IMR-90 (cell line): ENCODE results near the gene TAB2. TPM values are rescaled to one million over a fixed set of nuclear protein-coding genes. Genes with fewer than 3 reads are reported as not detected.

ENCODE experiments used
- ATAC-seq: fragments of 200-7000 bp; cut with Tn5 transposase; 2 replicates; pipeline ENCODE4 v1.9.1; 2020; ENCODE audit warnings: low read depth, mild to moderate bottlenecking, moderate library complexity
- BruUV-seq: library from RNA; stranded (reverse); fragments of 400-500 nt; replicated peaks from 2 replicates; lab custom pipeline; 2021; lab: Mats Ljungman, UMichigan
- CTCF ChIA-PET: fragments of 300-600 bp; formaldehyde crosslinking; extraction: SDS; loops from one replicate; lab custom pipeline; 2021; ENCODE audit warnings: antibody characterized with exemption; lab: Yijun Ruan, JAX
- POLR2A ChIA-PET: fragments of 300-600 bp; sonication (Branson Sonifier 250); formaldehyde crosslinking; loops from one replicate; lab custom pipeline; 2022; ENCODE audit warnings: antibody characterized with exemption; ENCODE audit not compliant: unreplicated experiment; lab: Charles Lee
- DNase-seq: peaks from one replicate; pipeline ENCODE4 v3.0.0; 2013
- H2AFZ ChIP-seq: replicated peaks from 2 replicates; pipeline ENCODE3; 2013; ENCODE audit warnings: low read length, mild to moderate bottlenecking; ENCODE audit not compliant: poor library complexity
- H2AK5ac ChIP-seq: 2 replicates; pipeline ENCODE4 v1.6.1; 2013; ENCODE audit warnings: low read depth, low read length, inconsistent platforms
- H2AK9ac ChIP-seq: replicated peaks from 2 replicates; pipeline ENCODE3; 2013; ENCODE audit warnings: mild to moderate bottlenecking, low read depth, low read length, moderate library complexity; ENCODE audit not compliant: poor library complexity
- H2BK120ac ChIP-seq: 2 replicates; pipeline ENCODE4 v1.6.1; 2013; ENCODE audit warnings: low read depth, low read length, inconsistent platforms
- H2BK15ac ChIP-seq: 3 replicates; pipeline ENCODE4 v1.6.1; 2013; ENCODE audit warnings: low read depth, low read length, inconsistent platforms
- H2BK20ac ChIP-seq: 2 replicates; pipeline ENCODE4 v1.6.1; 2013; ENCODE audit warnings: low read depth, mild to moderate bottlenecking, inconsistent platforms, low read length, moderate library complexity
- H2BK5ac ChIP-seq: 2 replicates; pipeline ENCODE4 v1.6.1; 2013; ENCODE audit warnings: mild to moderate bottlenecking, low read depth, low read length, inconsistent platforms; ENCODE audit not compliant: poor library complexity, severe bottlenecking
- H3K14ac ChIP-seq: replicated peaks from 2 replicates; pipeline ENCODE4 v1.6.1; 2013; ENCODE audit warnings: low read depth, low read length, inconsistent platforms
- H3K18ac ChIP-seq: 2 replicates; pipeline ENCODE4 v1.6.1; 2013; ENCODE audit warnings: low read depth, low read length, control low read depth
- H3K23ac ChIP-seq: 2 replicates; pipeline ENCODE4 v1.6.1; 2013; ENCODE audit warnings: low read depth, low read length, inconsistent platforms
- H3K27ac ChIP-seq: 2 replicates; pipeline ENCODE4 v1.5.1; 2013; ENCODE audit warnings: mild to moderate bottlenecking, control low read depth, low read length; ENCODE audit not compliant: insufficient read depth
- H3K27me3 ChIP-seq: 2 replicates; pipeline ENCODE4 v1.6.1; 2013; ENCODE audit warnings: low read length; ENCODE audit not compliant: control insufficient read depth, insufficient read depth
- H3K36me3 ChIP-seq: 2 replicates; pipeline ENCODE4 v1.6.1; 2013; ENCODE audit warnings: low read length, mixed read lengths; ENCODE audit not compliant: control insufficient read depth, insufficient read depth
- H3K4ac ChIP-seq: 2 replicates; pipeline ENCODE4 v1.6.1; 2013; ENCODE audit warnings: low read depth, low read length, inconsistent platforms
- H3K4me1 ChIP-seq: 2 replicates; pipeline ENCODE4 v1.6.1; 2013; ENCODE audit warnings: low read length, mixed read lengths; ENCODE audit not compliant: control insufficient read depth, insufficient read depth
- H3K4me2 ChIP-seq: 2 replicates; pipeline ENCODE4 v1.6.1; 2013; ENCODE audit warnings: low read depth, mild to moderate bottlenecking, control low read depth, low read length, moderate library complexity
- H3K4me3 ChIP-seq: 2 replicates; pipeline ENCODE4 v1.5.1; 2013; ENCODE audit warnings: low read depth, mild to moderate bottlenecking, control low read depth, low read length, moderate library complexity; ENCODE audit not compliant: insufficient read depth
- H3K56ac ChIP-seq: 2 replicates; pipeline ENCODE4 v1.6.1; 2013; ENCODE audit warnings: low read length, inconsistent platforms; ENCODE audit not compliant: insufficient read depth; ENCODE audit errors: extremely low read depth
- H3K79me1 ChIP-seq, 2 experiments: 2 replicates each; pipeline ENCODE4 v1.6.1; 2013; ENCODE audit warnings: low read length in 2 of 2, inconsistent platforms in 1 of 2, low read depth in 1 of 2
- H3K9ac ChIP-seq: 2 replicates; pipeline ENCODE4 v1.6.1; 2013; ENCODE audit warnings: low read depth, low read length, control low read depth
- H3K9me1 ChIP-seq: 2 replicates; pipeline ENCODE4 v1.6.1; 2013; ENCODE audit warnings: low read length, inconsistent platforms; ENCODE audit not compliant: insufficient read depth
- H3K9me3 ChIP-seq: 2 replicates; pipeline ENCODE4 v1.6.1; 2013; ENCODE audit warnings: low read length; ENCODE audit not compliant: control insufficient read depth, insufficient read depth
- H4K20me1 ChIP-seq: 2 replicates; pipeline ENCODE4 v1.6.1; 2013; ENCODE audit warnings: low read length, inconsistent platforms; ENCODE audit not compliant: insufficient read depth
- H4K5ac ChIP-seq: 2 replicates; pipeline ENCODE4 v1.6.1; 2013; ENCODE audit warnings: mild to moderate bottlenecking, low read depth, low read length, control low read depth
- H4K8ac ChIP-seq, 2 experiments: 2 replicates each; pipeline ENCODE4 v1.6.1; 2013; ENCODE audit warnings: low read depth in 2 of 2, low read length in 2 of 2, control low read depth in 1 of 2, inconsistent platforms in 1 of 2
- H4K91ac ChIP-seq: 2 replicates; pipeline ENCODE4 v1.6.1; 2013; ENCODE audit warnings: low read depth, low read length, inconsistent platforms; ENCODE audit not compliant: insufficient read depth
- BHLHE40 ChIP-seq: fragments of 150-350 bp; IDR thresholded peaks from 2 replicates; pipeline ENCODE4 v1.6.1; 2016; ENCODE audit warnings: mild to moderate bottlenecking, low read depth, low read length
- CEBPB ChIP-seq: IDR thresholded peaks from 2 replicates; pipeline ENCODE4 v1.6.1; 2012; ENCODE audit warnings: low read depth, low read length, improper control_type of control experiment
- CHD1 ChIP-seq: IDR thresholded peaks from 2 replicates; pipeline ENCODE4 v1.6.1; 2012; ENCODE audit warnings: low read depth, low read length, improper control_type of control experiment
- FOS ChIP-seq: fragments of 150-350 bp; IDR thresholded peaks from 2 replicates; pipeline ENCODE4 v1.6.1; 2016; ENCODE audit warnings: low read depth, low read length
- MAFK ChIP-seq: IDR thresholded peaks from 2 replicates; pipeline ENCODE4 v1.6.1; 2012; ENCODE audit warnings: low read depth, low read length, improper control_type of control experiment
- MAZ ChIP-seq: IDR thresholded peaks from 2 replicates; pipeline ENCODE4 v1.6.1; 2012; ENCODE audit warnings: low read depth, mild to moderate bottlenecking, low read length, improper control_type of control experiment, moderate library complexity, borderline replicate concordance
- MXI1 ChIP-seq: IDR thresholded peaks from 2 replicates; pipeline ENCODE4 v1.6.1; 2012; ENCODE audit warnings: low read depth, mild to moderate bottlenecking, low read length, moderate library complexity, borderline replicate concordance
- NFE2L2 ChIP-seq: fragments of 150-350 bp; IDR thresholded peaks from 2 replicates; pipeline ENCODE4 v1.6.1; 2016; ENCODE audit warnings: low read depth, mild to moderate bottlenecking, low read length
- POLR2A ChIP-seq: IDR thresholded peaks from 2 replicates; pipeline ENCODE4 v1.6.1; 2012; ENCODE audit warnings: mild to moderate bottlenecking, low read depth, low read length
- RCOR1 ChIP-seq: IDR thresholded peaks from 2 replicates; pipeline ENCODE4 v1.6.1; 2012; ENCODE audit warnings: mild to moderate bottlenecking, low read length, improper control_type of control experiment; ENCODE audit not compliant: insufficient replicate concordance
- RFX5 ChIP-seq: IDR thresholded peaks from 2 replicates; pipeline ENCODE4 v1.8.0; 2012; ENCODE audit warnings: low read depth, mild to moderate bottlenecking, low read length, moderate library complexity
- SMC3 ChIP-seq: fragments of 150-350 bp; IDR thresholded peaks from 2 replicates; pipeline ENCODE4 v1.6.1; 2016; ENCODE audit warnings: low read depth, mild to moderate bottlenecking, antibody characterized with exemption, low read length, moderate library complexity
- WGBS, 2 experiments: methylation state at CpG; one replicate each; pipeline versions ENCODE4 v1.1.5 to v1.1.7; 2013; ENCODE audit warnings: missing lambda C conversion rate in 2 of 2; ENCODE audit not compliant: insufficient read length in 1 of 2; ENCODE audit errors: extremely low coverage in 2 of 2; 5-methylcytosine and 5-hydroxymethylcytosine counted together
- dilution Hi-C: fragments of 300-500 bp; cut with HindIII; formaldehyde crosslinking; loops from one replicate; pipeline ENCODE4 v1.14.3; 2018; ENCODE audit warnings: low sequenced_read_pairs; ENCODE audit not compliant: unreplicated experiment
- in situ Hi-C: fragments of 300-500 bp; cut with MboI; formaldehyde crosslinking; loops from 3 replicates; pipeline ENCODE4 v1.14.3; 2019; ENCODE audit warnings: low sequenced_read_pairs, inconsistent platforms, mixed read lengths
- intact Hi-C: fragments of 100-400 bp; cut with micrococcal nuclease; formaldehyde crosslinking; loops from 2 replicates; pipeline ENCODE4 v1.10.0; 2022
- polyA plus RNA-seq, 3 experiments: library from polyadenylated mRNA; depleted of rRNA; stranded (reverse); fragments of >200 nt; gene quantifications; 2 replicates each; pipeline ENCODE4 v1.2.3, GENCODE V29; 2012; ENCODE audit warnings: low replicate concordance in 1 of 3
- total RNA-seq: library from RNA; depleted of rRNA; stranded (reverse); fragments of >200 nt; gene quantifications from 2 replicates; pipeline ENCODE4 v1.2.3, GENCODE V29; 2012
- TF ChIP-seq, protein P1 (sequence below): conservative IDR thresholded peaks from 2 replicates; pipeline ENCODE4 v1.5.1; 2012; ENCODE audit warnings: mild to moderate bottlenecking, low read depth, low read length, improper control_type of control experiment
- TF ChIP-seq, protein P2 (sequence below): fragments of 150-350 bp; IDR thresholded peaks from 2 replicates; pipeline ENCODE4 v1.6.1; 2016; ENCODE audit warnings: low read depth, mild to moderate bottlenecking, low read length, moderate library complexity, borderline replicate concordance
- TF ChIP-seq, protein P3 (sequence below): fragments of 150-350 bp; IDR thresholded peaks from 2 replicates; pipeline ENCODE4 v1.6.1; 2017; ENCODE audit warnings: mild to moderate bottlenecking, antibody characterized with exemption, low read length, low read depth

The TAB2 gene
- total and polyA plus RNA-seq, 2 of the 4 experiments (the other 2 are of a cell fraction) = 20.8 to 25.3 TPM

DNA sequence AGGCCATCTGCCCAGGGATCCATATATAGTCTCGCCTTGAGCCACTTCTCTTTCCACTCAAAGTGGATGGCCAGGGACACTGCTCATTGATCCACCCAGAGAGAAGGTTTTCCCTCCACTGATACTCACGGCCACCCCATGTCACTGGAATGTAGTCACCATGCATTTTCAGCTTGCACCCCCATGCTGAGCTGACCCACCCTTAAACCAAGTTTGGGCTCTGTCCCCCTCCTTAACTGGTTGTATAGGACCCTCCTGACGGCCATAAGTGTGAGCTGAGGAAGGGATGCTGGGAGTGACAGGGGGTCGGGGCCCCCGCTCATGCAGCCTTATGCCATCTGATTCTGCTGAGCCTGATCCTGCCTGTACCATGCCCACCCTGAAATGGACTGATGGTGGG, 108.2 kb downstream of the TAB2 start:
- TF ChIP-seq CEBPB (no peak), POLR2A (no peak), BHLHE40 (no peak), RCOR1 (no peak), NFE2L2 (no peak), MXI1 (no peak), MAZ (no peak), SMC3 (no peak), FOS (no peak), RFX5 (no peak), MAFK (no peak), CHD1 (no peak)
- TF ChIP-seq, protein P1, sequence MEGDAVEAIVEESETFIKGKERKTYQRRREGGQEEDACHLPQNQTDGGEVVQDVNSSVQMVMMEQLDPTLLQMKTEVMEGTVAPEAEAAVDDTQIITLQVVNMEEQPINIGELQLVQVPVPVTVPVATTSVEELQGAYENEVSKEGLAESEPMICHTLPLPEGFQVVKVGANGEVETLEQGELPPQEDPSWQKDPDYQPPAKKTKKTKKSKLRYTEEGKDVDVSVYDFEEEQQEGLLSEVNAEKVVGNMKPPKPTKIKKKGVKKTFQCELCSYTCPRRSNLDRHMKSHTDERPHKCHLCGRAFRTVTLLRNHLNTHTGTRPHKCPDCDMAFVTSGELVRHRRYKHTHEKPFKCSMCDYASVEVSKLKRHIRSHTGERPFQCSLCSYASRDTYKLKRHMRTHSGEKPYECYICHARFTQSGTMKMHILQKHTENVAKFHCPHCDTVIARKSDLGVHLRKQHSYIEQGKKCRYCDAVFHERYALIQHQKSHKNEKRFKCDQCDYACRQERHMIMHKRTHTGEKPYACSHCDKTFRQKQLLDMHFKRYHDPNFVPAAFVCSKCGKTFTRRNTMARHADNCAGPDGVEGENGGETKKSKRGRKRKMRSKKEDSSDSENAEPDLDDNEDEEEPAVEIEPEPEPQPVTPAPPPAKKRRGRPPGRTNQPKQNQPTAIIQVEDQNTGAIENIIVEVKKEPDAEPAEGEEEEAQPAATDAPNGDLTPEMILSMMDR = no peak
- TF ChIP-seq, protein P2, sequence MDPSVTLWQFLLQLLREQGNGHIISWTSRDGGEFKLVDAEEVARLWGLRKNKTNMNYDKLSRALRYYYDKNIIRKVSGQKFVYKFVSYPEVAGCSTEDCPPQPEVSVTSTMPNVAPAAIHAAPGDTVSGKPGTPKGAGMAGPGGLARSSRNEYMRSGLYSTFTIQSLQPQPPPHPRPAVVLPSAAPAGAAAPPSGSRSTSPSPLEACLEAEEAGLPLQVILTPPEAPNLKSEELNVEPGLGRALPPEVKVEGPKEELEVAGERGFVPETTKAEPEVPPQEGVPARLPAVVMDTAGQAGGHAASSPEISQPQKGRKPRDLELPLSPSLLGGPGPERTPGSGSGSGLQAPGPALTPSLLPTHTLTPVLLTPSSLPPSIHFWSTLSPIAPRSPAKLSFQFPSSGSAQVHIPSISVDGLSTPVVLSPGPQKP = no peak
- TF ChIP-seq, protein P3, sequence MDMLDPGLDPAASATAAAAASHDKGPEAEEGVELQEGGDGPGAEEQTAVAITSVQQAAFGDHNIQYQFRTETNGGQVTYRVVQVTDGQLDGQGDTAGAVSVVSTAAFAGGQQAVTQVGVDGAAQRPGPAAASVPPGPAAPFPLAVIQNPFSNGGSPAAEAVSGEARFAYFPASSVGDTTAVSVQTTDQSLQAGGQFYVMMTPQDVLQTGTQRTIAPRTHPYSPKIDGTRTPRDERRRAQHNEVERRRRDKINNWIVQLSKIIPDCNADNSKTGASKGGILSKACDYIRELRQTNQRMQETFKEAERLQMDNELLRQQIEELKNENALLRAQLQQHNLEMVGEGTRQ = no peak
- H4K8ac ChIP-seq = no peak overlapping the region
- no peak overlapping the region for H4K5ac ChIP-seq
- no peak overlapping the region for H2BK20ac ChIP-seq
- no peaks in the 10 kb centered on the region for H4K20me1 ChIP-seq
- POLR2A ChIA-PET = no interaction called here
- H2AK9ac ChIP-seq = no peak overlapping the region
- no peak overlapping the region for H3K9ac ChIP-seq
- H2BK5ac ChIP-seq = no peak overlapping the region
- no peak overlapping the region for H4K91ac ChIP-seq
- no peaks in the 10 kb centered on the region for H3K9me1 ChIP-seq
- no peak overlapping the region for H3K4me2 ChIP-seq
- no TSS peak for BruUV-seq
- peaks cover 2% of the 10 kb centered on the region; the same call in 1 of the 2 replicates for H3K4me1 ChIP-seq
- H3K56ac ChIP-seq = no peak overlapping the region
- no peak overlapping the region for H3K4me3 ChIP-seq
- CTCF ChIA-PET = no interaction called here
- no peak overlapping the region for H3K18ac ChIP-seq
- peaks cover 8% of the 10 kb centered on the region for H3K27me3 ChIP-seq
- H3K27ac ChIP-seq = no peak overlapping the region
- dilution Hi-C loops = no loop called here
- DNase-seq (no peak), ATAC-seq (no peak)
- H2BK120ac ChIP-seq = no peak overlapping the region
- no peak overlapping the region for H3K4ac ChIP-seq
- intact Hi-C loops = no loop called here
- 100% methylated on average over 1 of the region's 5 CpGs; no CpG with 5 or more reads in 1 of the 2 experiments for WGBS, 2 experiments
- H3K9me3 ChIP-seq = no peaks in the 10 kb centered on the region
- H3K14ac ChIP-seq = no peak overlapping the region
- no peaks in the 10 kb centered on the region for H3K79me1 ChIP-seq
- H2AK5ac ChIP-seq = no peak overlapping the region
- in situ Hi-C loops = loop anchor here (5.0 to 10.0 kb wide), 3 partner anchors 343 to 841 kb away; no protein-coding TSS in a partner anchor
- no peak overlapping the region for H2BK15ac ChIP-seq
- H2AFZ ChIP-seq = no peak overlapping the region
- H3K23ac ChIP-seq = no peak overlapping the region
- H3K36me3 ChIP-seq = no peaks in the 10 kb centered on the region
